ENCODE data around the gene MX2. TPM values are rescaled to one million over a fixed set of nuclear protein-coding genes. Genes with fewer than 3 reads are reported as not detected.

The MX2 gene
- total and polyA plus RNA-seq, 9 of the 15 experiments (the other 6 are each of a cell fraction or from before 2014, with no cell fraction given), result 0.10 to 0.95 (median 0.47) TPM; not detected in 1

GRCh38 chr21:41402231-41402630, 40.4 kb downstream of the MX2 start:
- CTCF ChIA-PET (ENCODE audit: low intra/inter-chr PET ratio), result no interaction called here
- Histone ChIP-seq H3K27ac (ENCODE audit: extremely low read depth, low read depth, low read length) (no peak overlapping the region), H3K9ac (ENCODE audit: insufficient read depth in 1 of 2, low read depth in 2 of 2, low read length in 2 of 2) (no peak overlapping the region), H3K4me1 (replicated peaks in 1 of 2; ENCODE audit: control insufficient read depth in 2 of 2, insufficient read depth in 2 of 2, low read length in 2 of 2) (no peaks in the 10 kb centered on the region), H3K36me3 (ENCODE audit: control insufficient read depth, insufficient read depth, low read length) (no peaks in the 10 kb centered on the region), H4K20me1 (replicated peaks; ENCODE audit: control insufficient read depth, insufficient read depth, low read length) (no peaks in the 10 kb centered on the region), H3K4me2 (ENCODE audit: insufficient read depth, low read length) (no peak overlapping the region), H3K9me3 (replicated peaks; ENCODE audit: control insufficient read depth, insufficient read depth, low read depth, low read length) (no peaks in the 10 kb centered on the region), H3K9me1 (ENCODE audit: control insufficient read depth, insufficient read depth, low read length) (no peaks in the 10 kb centered on the region), H3K4me3 (no peak overlapping the region), H3K79me2 (ENCODE audit: control insufficient read depth, insufficient read depth, low read length) (no peaks in the 10 kb centered on the region), H3K27me3 (ENCODE audit: control insufficient read depth in 2 of 2, insufficient read depth in 2 of 2, low read length in 2 of 2) (peaks cover 15 to 39% of the 10 kb centered on the region in 2 experiments; a peak in 3 of 5 replicates), H2AFZ (ENCODE audit: low read depth, low read length) (no peak overlapping the region)
- FAIRE-seq (no peak), ATAC-seq (no peak), DNase-seq (ENCODE audit: extremely low read depth in 1 of 4, low spot score in 3 of 4) (no peak)
- POLR2A ChIA-PET, result no interaction called here
- TF ChIP-seq, protein P1, sequence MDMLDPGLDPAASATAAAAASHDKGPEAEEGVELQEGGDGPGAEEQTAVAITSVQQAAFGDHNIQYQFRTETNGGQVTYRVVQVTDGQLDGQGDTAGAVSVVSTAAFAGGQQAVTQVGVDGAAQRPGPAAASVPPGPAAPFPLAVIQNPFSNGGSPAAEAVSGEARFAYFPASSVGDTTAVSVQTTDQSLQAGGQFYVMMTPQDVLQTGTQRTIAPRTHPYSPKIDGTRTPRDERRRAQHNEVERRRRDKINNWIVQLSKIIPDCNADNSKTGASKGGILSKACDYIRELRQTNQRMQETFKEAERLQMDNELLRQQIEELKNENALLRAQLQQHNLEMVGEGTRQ (CRISPR knock-in tag; IDR thresholded peaks at IDR 0.05), result no peak
- no peak for TF ChIP-seq HCFC1 (IDR thresholded peaks at IDR 0.05; ENCODE audit: low read depth, low read length)
- no peak for TF ChIP-seq FOXJ3 (CRISPR knock-in tag; IDR thresholded peaks at IDR 0.05)
- TF ChIP-seq ZNF586 (CRISPR knock-in tag; conservative IDR thresholded peaks at IDR 0.05), result no peak
- TF ChIP-seq SIN3B (IDR thresholded peaks at IDR 0.05; ENCODE audit: low read depth), result no peak
- no peak for TF ChIP-seq U2AF2 (optimal IDR thresholded peaks at IDR 0.05; ENCODE audit: low read depth, low read length)
- TF ChIP-seq GATA2 (CRISPR knock-in tag; IDR thresholded peaks at IDR 0.05), result no peak
- no peak for TF ChIP-seq ZSCAN32 (CRISPR knock-in tag; IDR thresholded peaks at IDR 0.05)
- no peak for TF ChIP-seq ZNF318 (IDR thresholded peaks at IDR 0.05; ENCODE audit: borderline replicate concordance in 1 of 2, low read depth in 1 of 2)
- BruUV-seq (replicated peaks), result no TSS peak
- intact Hi-C loops (cut with micrococcal nuclease), result no loop called here
- 2% methylated on average over 11 of the region's 11 CpGs for WGBS (ENCODE audit: insufficient coverage, low coverage, missing lambda C conversion rate)
- in situ Hi-C loops (cut with MboI), result no loop called here

Measured in K562 (cell line).